Measurements from ENCODE around the gene TYMP.

GRCh38 chr22:50572965-50573364 lies 43.2 kb upstream of the TYMP start:
- TF ChIP-seq CTCF (IDR thresholded peaks at IDR 0.05) (no peak), POLR2A (IDR thresholded peaks at IDR 0.05) (no peak)
